BLaER1 (cell line): Measurements from ENCODE around the gene SEC14L6.
A peak's percentile ranks its signal among the peaks of the same experiment; 100 is the strongest.

Experiments
- H3K27ac ChIP-seq: shearing (Covaris generic); formaldehyde crosslinking; 2 replicates; pipeline ENCODE4 v1.8.1; 2022
- H3K27me3 ChIP-seq: shearing (Covaris generic); formaldehyde crosslinking; 2 replicates; pipeline ENCODE4 v1.8.1; 2022
- H3K36me3 ChIP-seq: shearing (Covaris generic); formaldehyde crosslinking; 2 replicates; pipeline ENCODE4 v1.8.1; 2022
- H3K4me1 ChIP-seq: shearing (Covaris generic); formaldehyde crosslinking; 2 replicates; pipeline ENCODE4 v1.8.1; 2022
- H3K4me2 ChIP-seq: shearing (Covaris generic); formaldehyde crosslinking; 2 replicates; pipeline ENCODE4 v1.8.1; 2022
- H3K4me3 ChIP-seq: shearing (Covaris generic); formaldehyde crosslinking; 2 replicates; pipeline ENCODE4 v1.8.1; 2022
- H3K9ac ChIP-seq: shearing (Covaris generic); formaldehyde crosslinking; 2 replicates; pipeline ENCODE4 v1.8.1; 2022
- H3K9me3 ChIP-seq: shearing (Covaris generic); formaldehyde crosslinking; 2 replicates; pipeline ENCODE4 v1.8.1; 2022
- H4K20me1 ChIP-seq: shearing (Covaris generic); formaldehyde crosslinking; 2 replicates; pipeline ENCODE4 v1.8.1; 2022
- Cebpa-rat ChIP-seq: shearing (Covaris generic); IDR thresholded peaks from 2 replicates; pipeline ENCODE4 v1.8.1; 2022

SEC14L6 gene

DNA sequence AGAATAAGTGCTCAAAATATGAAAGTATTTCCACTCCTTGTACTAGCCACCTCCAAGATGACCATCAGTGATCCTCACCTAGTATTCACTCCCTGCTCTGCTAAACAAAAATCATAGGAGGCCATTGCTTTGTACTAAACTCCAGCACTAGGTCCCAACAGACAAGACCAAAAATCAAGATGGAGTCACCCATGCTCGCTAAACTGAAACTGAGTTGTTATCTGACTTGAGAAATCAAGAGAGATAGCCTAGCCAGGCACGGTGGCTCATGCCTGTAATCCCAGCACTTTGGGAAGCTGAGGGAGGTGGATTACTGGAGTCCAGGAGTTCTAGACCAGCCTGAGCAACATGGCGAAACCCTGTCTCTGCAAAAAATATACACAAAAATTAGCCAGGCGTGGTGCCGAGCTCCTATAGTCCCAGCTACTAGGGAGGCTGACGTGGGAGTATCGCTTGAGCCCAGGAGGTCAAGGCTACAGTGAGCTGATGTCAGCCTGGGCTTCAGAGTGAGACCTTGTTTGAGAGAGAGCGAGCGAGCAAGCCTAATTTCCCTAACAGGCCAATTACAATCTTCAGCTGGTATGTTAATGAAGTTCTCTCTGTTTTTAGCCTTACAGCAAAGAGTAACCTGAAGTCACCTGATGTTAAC is 9.3 kb downstream of the SEC14L6 start:
- no peaks in the 10 kb centered on the region for H3K27me3 ChIP-seq
- no peaks in the 10 kb centered on the region for H3K9me3 ChIP-seq
- TF ChIP-seq Cebpa-rat = no peak
- H3K4me3 ChIP-seq = no peak overlapping the region
- H3K9ac ChIP-seq = no peak overlapping the region
- no peak overlapping the region for H3K4me2 ChIP-seq
- peaks cover 6% of the 10 kb centered on the region for H3K4me1 ChIP-seq
- H4K20me1 ChIP-seq = no peaks in the 10 kb centered on the region
- no peak overlapping the region for H3K27ac ChIP-seq
- no peaks in the 10 kb centered on the region for H3K36me3 ChIP-seq

DNA sequence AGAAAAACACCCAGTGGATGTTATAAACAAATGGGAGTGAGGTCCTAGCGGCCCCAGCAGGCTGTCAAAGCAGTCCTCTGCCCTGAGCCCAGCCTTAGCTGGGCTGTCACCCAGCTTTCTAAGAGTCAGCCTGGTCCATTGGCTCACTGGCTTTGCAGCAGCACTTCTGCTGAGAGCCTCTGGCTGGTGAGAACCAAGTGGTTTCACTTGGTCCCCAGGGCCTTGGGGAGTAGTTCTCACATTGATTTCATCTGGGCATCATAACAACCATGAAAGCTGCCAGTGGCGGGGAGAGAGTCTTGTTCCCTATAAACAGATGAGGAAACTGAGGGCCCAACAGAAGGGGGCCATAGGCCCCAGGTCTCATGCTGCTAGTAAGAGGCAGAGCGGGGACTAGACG is 11.4 kb downstream of the SEC14L6 start:
- no peaks in the 10 kb centered on the region for H3K27me3 ChIP-seq
- H3K27ac ChIP-seq = no peak overlapping the region
- no peak overlapping the region for H3K4me3 ChIP-seq
- H4K20me1 ChIP-seq = no peaks in the 10 kb centered on the region
- no peaks in the 10 kb centered on the region for H3K36me3 ChIP-seq
- peaks cover 6% of the 10 kb centered on the region for H3K4me1 ChIP-seq
- H3K9me3 ChIP-seq = no peaks in the 10 kb centered on the region
- H3K9ac ChIP-seq = no peak overlapping the region
- no peak for TF ChIP-seq Cebpa-rat
- no peak overlapping the region for H3K4me2 ChIP-seq

DNA sequence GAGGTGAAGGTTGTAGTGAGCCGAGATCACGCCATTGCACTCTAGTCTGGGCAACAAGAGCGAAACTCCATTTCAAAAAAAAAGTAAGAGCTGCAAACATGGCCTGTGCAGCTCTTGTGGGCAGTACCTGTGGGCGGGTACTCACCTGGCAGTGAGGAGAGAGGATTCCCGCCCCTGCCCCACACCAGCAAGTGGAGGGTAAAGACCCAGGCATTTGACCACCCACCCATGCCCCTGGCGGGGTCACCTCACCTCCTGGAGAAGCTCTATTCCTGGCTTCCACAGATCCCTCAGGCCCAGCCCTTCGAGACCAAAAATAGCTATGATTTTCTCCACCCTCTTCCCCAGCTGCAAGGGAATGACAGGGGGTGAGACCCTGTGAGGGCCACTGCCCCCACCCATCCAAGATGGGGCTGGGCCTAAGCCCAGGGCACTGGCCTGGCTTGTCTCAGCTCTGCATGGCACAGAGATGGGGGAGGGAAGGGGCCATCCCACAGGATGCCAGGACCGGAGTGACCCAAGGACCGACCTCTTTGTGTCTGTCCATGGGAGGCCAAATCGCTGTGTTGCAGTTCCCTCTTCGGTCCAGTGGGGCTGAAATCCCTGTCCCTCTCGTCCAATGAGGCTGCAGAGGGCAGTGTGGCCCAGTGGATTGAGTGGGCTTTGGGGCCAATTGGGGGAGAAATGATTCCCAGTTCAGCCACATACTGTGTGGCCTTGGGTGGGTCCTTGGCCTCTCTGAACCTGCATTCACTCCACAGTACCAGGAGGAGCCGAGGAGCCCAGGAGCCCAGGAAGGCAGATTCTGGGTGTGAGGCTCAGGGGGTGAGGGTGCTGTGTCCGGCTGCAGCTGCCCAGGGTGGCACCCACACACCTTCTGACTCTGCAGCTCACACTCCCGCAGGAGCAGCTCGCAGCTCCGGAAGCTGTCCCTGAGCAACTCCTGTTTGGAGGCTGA is 14.6 kb downstream of the SEC14L6 start:
- no peaks in the 10 kb centered on the region for H3K9me3 ChIP-seq
- no peak overlapping the region for H3K9ac ChIP-seq
- peaks cover 6% of the 10 kb centered on the region for H3K4me1 ChIP-seq
- H4K20me1 ChIP-seq = no peaks in the 10 kb centered on the region
- no peak for TF ChIP-seq Cebpa-rat
- H3K4me3 ChIP-seq = no peak overlapping the region
- no peaks in the 10 kb centered on the region for H3K27me3 ChIP-seq
- no peak overlapping the region for H3K4me2 ChIP-seq
- H3K36me3 ChIP-seq = no peaks in the 10 kb centered on the region
- no peak overlapping the region for H3K27ac ChIP-seq

DNA sequence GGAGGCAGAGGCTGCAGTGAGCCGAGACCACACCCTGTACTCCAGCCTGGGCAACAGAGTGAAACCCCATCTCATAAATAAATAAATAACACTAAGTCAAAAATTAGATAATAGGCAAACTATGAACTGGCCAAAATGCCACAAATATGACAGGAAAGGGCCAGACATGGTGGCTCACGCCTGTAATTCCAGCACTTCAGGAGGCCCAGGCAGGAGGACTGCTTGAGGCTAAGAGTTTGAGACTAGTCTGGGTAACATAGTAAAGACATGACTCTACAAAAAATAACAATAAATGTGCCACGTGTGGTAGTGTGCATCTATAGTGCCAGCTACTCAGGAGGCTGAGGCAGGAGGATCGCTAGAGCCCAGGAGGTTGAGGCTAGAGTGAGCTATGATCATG is 19.9 kb downstream of the SEC14L6 start:
- Histone ChIP-seq H3K27me3 (no peaks in the 10 kb centered on the region), H3K4me1 (peaks cover 20% of the 10 kb centered on the region)

DNA sequence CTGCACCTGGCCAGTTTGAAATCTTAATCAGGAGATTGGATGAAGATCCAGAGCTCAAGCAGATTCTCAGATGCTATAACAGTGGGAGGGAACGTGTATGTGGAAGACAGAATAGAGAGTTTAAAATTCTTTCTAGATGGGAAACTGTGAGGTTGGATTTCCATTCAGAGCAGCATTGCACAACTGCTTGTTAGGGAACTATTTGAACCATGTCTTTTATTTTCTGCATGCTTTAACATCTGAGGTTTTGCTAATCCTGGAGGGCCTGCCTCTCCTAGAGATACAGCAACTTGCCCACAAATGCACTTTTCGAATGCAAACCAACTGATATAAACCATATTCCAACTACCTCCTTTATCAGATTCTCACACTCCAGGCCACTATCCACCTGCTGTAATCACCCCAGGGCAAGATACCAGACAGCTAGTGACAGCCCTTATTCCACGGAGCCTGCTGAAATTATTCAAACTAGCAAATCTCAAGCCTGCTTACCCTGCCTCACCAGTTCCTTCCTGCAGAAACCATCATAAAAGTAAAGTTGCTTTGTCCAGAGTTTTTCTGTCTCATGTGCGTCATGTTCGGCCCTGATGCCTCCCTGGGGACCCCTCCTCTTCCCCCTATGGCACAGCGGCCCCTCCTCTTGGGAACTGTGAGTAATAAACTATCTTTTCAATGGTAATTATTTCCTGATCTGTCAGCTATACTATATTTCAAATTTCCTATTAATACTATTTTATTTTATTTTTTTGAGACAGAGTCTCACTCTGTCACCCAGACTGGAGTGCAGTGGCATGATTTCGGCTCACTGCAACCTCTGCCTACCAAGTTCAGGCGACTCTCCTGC is 22.7 kb downstream of the SEC14L6 start:
- peaks cover 20% of the 10 kb centered on the region for H3K4me1 ChIP-seq
- H3K9me3 ChIP-seq = no peaks in the 10 kb centered on the region
- peak overlapping the region; percentile 59 for H3K4me2 ChIP-seq
- H3K27ac ChIP-seq = no peak overlapping the region
- TF ChIP-seq Cebpa-rat = no peak
- no peaks in the 10 kb centered on the region for H4K20me1 ChIP-seq
- H3K27me3 ChIP-seq = no peaks in the 10 kb centered on the region
- H3K9ac ChIP-seq = no peak overlapping the region
- no peak overlapping the region for H3K4me3 ChIP-seq
- no peaks in the 10 kb centered on the region for H3K36me3 ChIP-seq

More for the DNA sequence above, 19.9 kb downstream of the SEC14L6 start:
- Histone ChIP-seq H3K27ac (no peak overlapping the region), H3K4me3 (no peak overlapping the region), H3K36me3 (no peaks in the 10 kb centered on the region), H3K9me3 (no peaks in the 10 kb centered on the region), H3K9ac (no peak overlapping the region), H4K20me1 (no peaks in the 10 kb centered on the region), H3K4me2 (no peak overlapping the region)
- no peak for TF ChIP-seq Cebpa-rat

DNA sequence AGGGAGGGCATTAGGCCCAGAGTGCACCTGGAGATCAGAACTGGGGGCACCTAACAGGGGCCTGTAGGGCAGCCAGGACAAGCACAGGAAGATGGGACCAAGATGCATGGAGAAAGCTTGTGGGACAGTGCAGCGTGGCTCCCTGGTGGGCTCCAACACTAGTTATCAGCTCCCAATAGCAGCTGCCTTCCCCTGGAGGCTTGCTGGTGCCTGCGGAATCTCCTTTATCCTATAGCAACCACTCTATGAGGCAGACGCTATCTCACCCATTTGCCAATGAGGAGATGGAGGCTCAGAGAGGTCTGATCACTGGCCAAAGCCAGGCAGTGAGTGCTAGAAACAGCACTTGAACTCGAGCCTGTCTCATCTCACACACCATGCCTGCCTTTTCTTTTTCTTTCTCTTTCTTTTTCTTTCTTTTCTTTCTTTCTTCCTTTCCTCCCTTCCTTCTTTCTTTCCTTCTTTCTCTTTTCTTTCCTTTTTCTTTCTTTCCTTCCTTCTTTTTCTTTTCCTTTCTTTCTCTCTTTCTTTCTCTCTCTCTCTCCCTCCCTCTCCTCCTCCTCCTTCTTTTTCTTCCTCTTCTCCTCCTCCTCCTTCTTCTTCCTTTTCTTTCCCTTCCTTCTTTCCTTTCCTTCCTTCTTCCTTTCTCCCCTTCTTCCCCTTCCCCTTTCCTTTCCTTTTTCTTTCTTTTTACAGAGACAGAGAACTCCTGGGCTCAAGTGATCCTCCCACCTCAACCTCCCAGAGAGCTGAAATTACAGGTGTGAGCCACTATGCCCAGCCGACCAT is 25.0 kb downstream of the SEC14L6 start:
- Histone ChIP-seq H3K9me3 (no peaks in the 10 kb centered on the region), H3K4me3 (no peak overlapping the region), H3K4me2 (no peak overlapping the region), H3K9ac (no peak overlapping the region), H3K36me3 (no peaks in the 10 kb centered on the region), H3K4me1 (peaks cover 20% of the 10 kb centered on the region), H3K27me3 (no peaks in the 10 kb centered on the region), H4K20me1 (no peaks in the 10 kb centered on the region), H3K27ac (no peak overlapping the region)
- no peak for TF ChIP-seq Cebpa-rat

DNA sequence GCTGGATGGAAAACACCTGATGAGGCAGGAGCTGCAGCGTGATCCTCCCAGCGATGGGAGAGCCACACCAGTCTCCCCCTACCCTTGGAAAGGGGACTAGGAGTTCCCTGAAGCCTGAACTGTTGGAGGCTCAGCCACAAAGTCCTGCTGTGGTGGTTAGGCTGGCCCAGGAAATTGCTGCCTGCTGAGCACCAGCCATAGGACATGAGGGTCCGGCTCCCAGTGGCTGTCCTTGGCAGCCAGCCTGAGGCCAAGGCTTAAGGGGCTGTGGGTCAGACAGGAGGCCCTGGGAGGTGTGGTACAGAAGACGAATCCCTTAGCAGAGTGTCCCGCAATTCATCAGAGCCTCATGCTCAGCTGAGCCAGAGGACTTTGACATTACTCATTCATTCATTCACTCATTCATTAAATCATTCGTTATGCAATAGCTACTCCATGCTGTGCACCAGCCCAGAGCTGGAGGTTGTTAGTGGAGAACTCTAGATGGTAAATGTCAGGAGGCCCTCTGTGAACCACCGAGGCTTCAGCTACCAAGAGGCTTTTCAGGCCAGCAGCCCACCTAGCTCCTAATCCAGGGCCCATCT is 26.6 kb downstream of the SEC14L6 start:
- no peak overlapping the region for H3K27ac ChIP-seq
- no peak overlapping the region for H3K4me3 ChIP-seq
- no peaks in the 10 kb centered on the region for H4K20me1 ChIP-seq
- H3K4me2 ChIP-seq = no peak overlapping the region
- peaks cover 20% of the 10 kb centered on the region for H3K4me1 ChIP-seq
- H3K9ac ChIP-seq = no peak overlapping the region
- H3K9me3 ChIP-seq = no peaks in the 10 kb centered on the region
- no peaks in the 10 kb centered on the region for H3K36me3 ChIP-seq
- H3K27me3 ChIP-seq = no peaks in the 10 kb centered on the region
- TF ChIP-seq Cebpa-rat = no peak

DNA sequence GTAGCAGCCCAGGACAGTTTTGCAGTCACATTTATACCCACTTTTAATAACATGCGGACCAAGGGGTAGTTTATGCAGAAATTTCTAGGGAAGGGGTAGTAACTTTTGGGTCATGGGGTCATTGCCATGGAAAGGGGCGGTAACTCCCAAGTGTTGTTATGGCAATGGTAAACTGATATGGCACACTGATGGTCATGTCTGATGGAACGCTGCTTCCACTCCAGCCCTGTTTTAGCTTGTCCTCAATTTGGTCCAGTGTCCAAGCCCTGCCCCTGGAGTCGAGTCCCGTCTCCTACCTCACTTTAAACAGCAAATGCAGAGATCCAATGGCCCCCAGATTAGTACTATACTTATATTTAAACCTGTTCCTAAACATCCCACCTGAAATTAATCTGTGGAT is 29.8 kb downstream of the SEC14L6 start:
- no peaks in the 10 kb centered on the region for H4K20me1 ChIP-seq
- H3K9ac ChIP-seq = no peak overlapping the region
- TF ChIP-seq Cebpa-rat = no peak
- H3K27ac ChIP-seq = no peak overlapping the region
- peaks cover 8% of the 10 kb centered on the region for H3K9me3 ChIP-seq
- H3K4me3 ChIP-seq = no peak overlapping the region
- H3K27me3 ChIP-seq = no peaks in the 10 kb centered on the region
- peaks cover 8% of the 10 kb centered on the region for H3K4me1 ChIP-seq
- H3K4me2 ChIP-seq = no peak overlapping the region
- no peaks in the 10 kb centered on the region for H3K36me3 ChIP-seq

DNA sequence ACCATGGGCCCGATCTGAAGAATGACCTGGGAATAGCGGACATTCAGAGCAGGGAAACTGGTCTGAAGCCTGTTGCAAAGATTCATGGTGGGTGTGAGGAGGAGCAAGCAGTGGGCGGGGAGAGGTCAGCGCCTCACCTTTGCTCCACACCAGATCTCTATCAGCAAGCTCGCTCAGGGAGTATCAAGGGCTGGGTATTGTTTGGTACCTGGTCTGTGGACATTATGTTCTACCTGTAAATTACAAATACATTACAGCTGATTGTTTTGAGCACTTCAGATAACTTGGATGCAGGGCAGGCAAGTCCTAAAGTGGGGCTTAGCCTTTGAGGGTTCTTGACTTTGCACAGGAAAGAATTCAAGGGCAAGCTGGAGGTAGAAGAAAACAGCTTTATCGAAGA is 30.3 kb downstream of the SEC14L6 start:
- no peaks in the 10 kb centered on the region for H3K36me3 ChIP-seq
- H3K4me1 ChIP-seq = peaks cover 8% of the 10 kb centered on the region
- H3K4me2 ChIP-seq = no peak overlapping the region
- no peak for TF ChIP-seq Cebpa-rat
- H4K20me1 ChIP-seq = no peaks in the 10 kb centered on the region
- H3K4me3 ChIP-seq = no peak overlapping the region
- no peak overlapping the region for H3K9ac ChIP-seq
- no peak overlapping the region for H3K27ac ChIP-seq
- H3K9me3 ChIP-seq = peaks cover 13% of the 10 kb centered on the region
- H3K27me3 ChIP-seq = no peaks in the 10 kb centered on the region
